ENCODE data around the gene LCE3C.
"Not testable (repeated sequence)": the region's sequence is repeated elsewhere in the genome, so short reads cannot be mapped to it uniquely, and the experiment has no call there.

The LCE3C gene

GRCh38 chr1:152599934-152600333 is at the start of gene LCE3C:
LCE3C (plus strand) TSS chr1:152600234; CDS start chr1:152600732, 498 bp downstream.
- no peak for DNase-seq (ENCODE audit: low spot score)

GRCh38 chr1:152565115-152565514 is 34.9 kb upstream of the LCE3C start:
- no peak for DNase-seq (ENCODE audit: low spot score)

- no peak for DNase-seq (ENCODE audit: low spot score)
These were observed 34.4 kb upstream of the LCE3C start for GRCh38 chr1:152565535-152566215.

- no peak for DNase-seq (ENCODE audit: low spot score)
These were observed 33.4 kb upstream of the LCE3C start, which contains the start of gene LCE3E for GRCh38 chr1:152566681-152567080. LCE3E (minus strand) TSS chr1:152566780; CDS start chr1:152566208, 572 bp downstream.

- no peak for DNase-seq (ENCODE audit: low spot score)
These were observed 22.9 kb upstream of the LCE3C start for GRCh38 chr1:152577168-152577567.

GRCh38 chr1:152579526-152579925 is 20.5 kb upstream of the LCE3C start:
- DNase-seq (ENCODE audit: low spot score), result not testable (repeated sequence)

- no peak for DNase-seq (ENCODE audit: low spot score)
These were observed 19.6 kb upstream of the LCE3C start, which contains the start of gene LCE3D for GRCh38 chr1:152580433-152580832. LCE3D (minus strand) TSS chr1:152580516; CDS start chr1:152579936, 580 bp downstream.

- DNase-seq (ENCODE audit: low spot score), result no peak
These were observed 17.4 kb upstream of the LCE3C start for GRCh38 chr1:152582647-152583046.

- DNase-seq (ENCODE audit: low spot score), result no peak
These were observed 14.4 kb upstream of the LCE3C start for GRCh38 chr1:152585586-152585985.

- DNase-seq (ENCODE audit: low spot score), result no peak
These were observed 3.0 kb upstream of the LCE3C start for GRCh38 chr1:152596986-152597385.

- DNase-seq (ENCODE audit: low spot score), result no peak
These were observed 13.5 kb downstream of the LCE3C start, which contains the start of gene LCE3B for GRCh38 chr1:152613511-152613910. LCE3B (plus strand) TSS chr1:152613811; CDS start chr1:152613811, 0 bp downstream.

GRCh38 chr1:152621993-152622392 is 22.0 kb downstream of the LCE3C start:
- no peak for DNase-seq (ENCODE audit: low spot score)

- DNase-seq (ENCODE audit: low spot score), result no peak
These were observed 22.8 kb downstream of the LCE3C start, which contains the start of gene LCE3A for GRCh38 chr1:152622803-152623202. LCE3A (minus strand) TSS chr1:152623103; CDS start chr1:152623103, 0 bp downstream.

- DNase-seq (ENCODE audit: low spot score), result no peak
These were observed 23.3 kb downstream of the LCE3C start for GRCh38 chr1:152623203-152623844.

- DNase-seq (ENCODE audit: low spot score), result no peak
These were observed 26.7 kb downstream of the LCE3C start for GRCh38 chr1:152626744-152627143.

GRCh38 chr1:152630596-152630995 is 30.6 kb downstream of the LCE3C start:
- DNase-seq (ENCODE audit: low spot score), result no peak

GRCh38 chr1:152640351-152640750 is 40.3 kb downstream of the LCE3C start:
- no peak for DNase-seq (ENCODE audit: low spot score)

GRCh38 chr1:152643945-152644344 is 43.9 kb downstream of the LCE3C start:
- no peak for DNase-seq (ENCODE audit: low spot score)

GRCh38 chr1:152645146-152645545 is 45.1 kb downstream of the LCE3C start:
- no peak for DNase-seq (ENCODE audit: low spot score)

- DNase-seq (ENCODE audit: low spot score), result no peak
These were observed 46.6 kb downstream of the LCE3C start for GRCh38 chr1:152646656-152647055.
